ENCODE measurements around the gene CDH13. TPM values are rescaled to one million over a fixed set of nuclear protein-coding genes. Genes with fewer than 3 reads are reported as not detected.

The CDH13 gene
- total and polyA plus RNA-seq, 9 of the 15 experiments (the other 6 are each of a cell fraction or from before 2014, with no cell fraction given), result 0.03 TPM; not detected in 8

DNA sequence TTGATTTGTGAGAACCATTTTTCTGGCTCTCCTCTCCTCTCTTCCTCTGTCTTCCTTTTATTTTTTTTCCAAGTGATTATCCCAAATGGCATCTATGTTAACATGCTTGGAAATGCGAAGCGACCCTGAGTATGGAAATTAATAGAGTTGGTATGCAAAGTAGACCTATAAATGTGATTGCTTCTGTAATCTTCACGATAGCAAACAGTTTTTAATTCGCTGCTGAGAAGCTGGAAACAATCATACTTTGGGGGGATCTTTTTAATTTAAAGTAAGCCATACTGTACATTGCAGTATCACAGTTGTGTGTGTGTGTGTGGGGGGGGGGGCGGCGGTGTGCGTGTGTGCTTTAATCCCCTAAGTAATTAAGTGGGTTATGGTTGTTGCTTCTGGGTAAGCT, 233.3 kb downstream of the CDH13 start:
- no TSS peak for BruUV-seq (replicated peaks)
- Histone ChIP-seq H3K4me3 (no peak overlapping the region), H3K79me2 (ENCODE audit: control insufficient read depth, insufficient read depth, low read length) (no peaks in the 10 kb centered on the region), H3K4me1 (replicated peaks in 1 of 2; ENCODE audit: control insufficient read depth in 2 of 2, insufficient read depth in 2 of 2, low read length in 2 of 2) (no peaks in the 10 kb centered on the region), H3K9me3 (replicated peaks; ENCODE audit: control insufficient read depth, insufficient read depth, low read depth, low read length) (no peaks in the 10 kb centered on the region; the same call in 1 of the 2 replicates), H3K36me3 (ENCODE audit: control insufficient read depth, insufficient read depth, low read length) (no peaks in the 10 kb centered on the region), H3K4me2 (ENCODE audit: insufficient read depth, low read length) (no peak overlapping the region), H3K27ac (ENCODE audit: extremely low read depth, low read depth, low read length) (no peak overlapping the region), H4K20me1 (replicated peaks; ENCODE audit: control insufficient read depth, insufficient read depth, low read length) (no peaks in the 10 kb centered on the region), H2AFZ (ENCODE audit: low read depth, low read length) (no peak overlapping the region), H3K9ac (ENCODE audit: insufficient read depth in 1 of 2, low read depth in 2 of 2, low read length in 2 of 2) (no peak overlapping the region), H3K9me1 (ENCODE audit: control insufficient read depth, insufficient read depth, low read length) (no peaks in the 10 kb centered on the region), H3K27me3 (ENCODE audit: control insufficient read depth in 2 of 2, insufficient read depth in 2 of 2, low read length in 2 of 2) (no peaks in the 10 kb centered on the region)
- TF ChIP-seq ZBTB49 (CRISPR knock-in tag; IDR thresholded peaks at IDR 0.05; ENCODE audit: borderline replicate concordance) (no peak), RFX1 (IDR thresholded peaks at IDR 0.05) (no peak), ZNF354B (CRISPR knock-in tag; IDR thresholded peaks at IDR 0.05) (no peak), ZNF232 (CRISPR knock-in tag; IDR thresholded peaks at IDR 0.05) (no peak), TFAM (CRISPR knock-in tag; conservative IDR thresholded peaks at IDR 0.05) (no peak), MCM7 (IDR thresholded peaks at IDR 0.05) (no peak), RBM22 (IDR thresholded peaks at IDR 0.05; ENCODE audit: low read depth, low read length, poor library complexity, severe bottlenecking) (no peak), ZNF324 (CRISPR knock-in tag; IDR thresholded peaks at IDR 0.05) (no peak)
- intact Hi-C loops (cut with micrococcal nuclease) (no loop called here), in situ Hi-C loops (cut with MboI) (no loop called here)
- FAIRE-seq, result no peak
- no peak for DNase-seq (ENCODE audit: extremely low read depth in 1 of 4, low spot score in 3 of 4)
- WGBS (ENCODE audit: insufficient coverage, low coverage, missing lambda C conversion rate), result under 1% methylated on average over 5 of the region's 7 CpGs
- ATAC-seq, result no peak
- POLR2A ChIA-PET, result interaction anchor here (0.6 kb wide), 1 partner anchor 136 kb away, joined by 3 read pairs; no protein-coding TSS in a partner anchor
- CTCF ChIA-PET (ENCODE audit: low intra/inter-chr PET ratio), result no interaction called here

All from K562 (cell line).